GM21367 (cell line): ENCODE measurements around the gene AXIN2.

Experiments used
- ATAC-seq: cut with Tn5 transposase; IDR thresholded peaks from one replicate; pipeline ENCODE4 v1.9.1; 2021; ENCODE audit not compliant: unreplicated experiment

Gene AXIN2

DNA sequence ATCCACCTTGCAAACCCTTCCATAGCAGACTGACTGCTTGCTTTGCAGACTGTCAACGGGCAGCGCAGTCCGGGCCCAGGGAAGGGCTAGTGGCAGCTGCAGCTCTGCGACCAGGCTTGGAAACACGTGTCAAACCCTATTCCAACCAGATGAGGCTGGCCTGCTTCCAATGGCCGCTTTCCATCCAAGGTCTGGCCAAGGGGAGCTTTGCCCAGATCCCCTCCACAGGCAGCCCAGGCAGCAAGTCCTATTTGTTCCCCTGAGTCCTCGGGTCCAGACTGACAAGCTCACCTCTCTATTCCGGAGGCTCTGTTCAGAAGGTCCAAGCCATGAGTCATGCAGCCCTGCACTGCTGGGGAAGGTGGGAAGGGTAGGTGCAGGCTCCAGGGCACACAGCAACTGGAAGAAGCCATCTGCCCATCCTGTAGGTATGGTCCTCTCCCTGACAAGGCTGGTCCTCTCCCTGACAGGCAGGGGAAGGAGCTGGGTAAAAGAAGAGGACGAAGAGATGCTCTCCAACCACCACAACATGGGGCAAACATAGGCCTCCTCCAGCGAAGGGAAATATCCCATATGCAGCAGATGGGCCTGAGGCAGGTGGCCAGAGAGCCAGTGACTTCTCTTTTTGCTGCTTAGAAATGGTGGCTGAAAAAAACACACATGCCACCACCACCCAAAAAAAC lies 22.6 kb upstream of the AXIN2 start:
- ATAC-seq: no peak

- no peak for ATAC-seq
Observed at GRCh38 chr17:65576939-65577338, 15.5 kb upstream of the AXIN2 start.

GRCh38 chr17:65573282-65573602 lies 11.8 kb upstream of the AXIN2 start:
- ATAC-seq: no peak

- no peak for ATAC-seq
Observed at GRCh38 chr17:65572581-65573281, 11.3 kb upstream of the AXIN2 start.

DNA sequence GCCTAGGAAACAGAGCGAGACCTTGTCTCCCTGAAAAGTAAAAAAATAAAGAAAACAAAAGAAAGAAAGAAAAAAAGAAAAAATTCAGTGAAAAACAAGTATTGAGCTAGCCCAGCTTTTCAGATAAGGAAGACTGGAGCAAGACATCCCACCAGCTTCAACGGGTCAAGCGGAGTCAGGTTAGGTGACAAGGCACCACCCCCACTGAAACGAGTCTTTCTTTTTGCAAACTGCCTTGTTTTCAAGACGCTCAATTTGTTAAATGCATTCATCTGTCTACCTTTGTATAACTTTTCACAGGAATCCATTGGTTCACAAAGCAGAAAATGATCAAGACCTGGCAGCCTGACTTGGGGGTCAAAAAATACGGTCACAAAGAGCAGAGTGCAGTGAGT lies 10.7 kb upstream of the AXIN2 start:
- no peak for ATAC-seq

DNA sequence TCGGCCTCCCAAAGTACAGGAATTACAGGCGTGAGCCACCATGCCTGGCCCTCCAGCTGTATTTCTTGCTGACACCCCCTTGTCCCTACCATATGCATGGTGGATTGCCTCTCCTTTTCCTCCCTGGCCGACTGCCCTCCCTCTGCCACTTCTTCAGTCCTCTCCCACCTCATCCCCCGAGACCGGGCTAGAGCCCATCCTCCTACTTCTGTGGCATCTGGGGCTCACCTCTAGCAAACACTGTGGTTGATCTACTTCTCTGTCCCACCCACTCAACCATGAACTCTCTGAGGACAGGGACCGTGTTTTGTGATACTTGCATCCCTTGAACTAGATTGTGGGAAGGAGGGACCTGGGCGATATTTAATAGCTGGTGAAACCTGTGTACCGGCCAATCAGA lies 7.5 kb upstream of the AXIN2 start:
- no peak for ATAC-seq

DNA sequence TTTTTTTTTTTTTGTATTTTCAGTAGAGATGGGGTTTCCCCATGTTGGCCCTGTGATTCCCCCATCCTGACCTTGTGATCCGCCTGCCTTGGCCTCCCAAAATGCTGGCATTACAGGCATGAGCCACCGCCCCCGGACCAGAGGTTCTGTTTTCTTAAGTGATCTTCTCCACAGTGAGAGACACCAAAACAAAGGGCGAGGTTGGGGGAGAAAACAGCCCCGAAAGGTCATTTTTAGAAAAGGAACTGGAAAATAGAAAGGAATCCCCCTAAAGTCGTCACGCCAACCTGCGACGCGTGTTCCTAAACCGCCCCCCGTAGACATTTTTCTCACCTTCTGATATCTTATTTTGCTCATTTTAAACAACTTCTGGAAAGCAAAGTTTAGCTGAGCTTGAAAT lies 6.1 kb upstream of the AXIN2 start:
- no peak for ATAC-seq

GRCh38 chr17:65565559-65565958 lies 4.1 kb upstream of the AXIN2 start:
- ATAC-seq: no peak

DNA sequence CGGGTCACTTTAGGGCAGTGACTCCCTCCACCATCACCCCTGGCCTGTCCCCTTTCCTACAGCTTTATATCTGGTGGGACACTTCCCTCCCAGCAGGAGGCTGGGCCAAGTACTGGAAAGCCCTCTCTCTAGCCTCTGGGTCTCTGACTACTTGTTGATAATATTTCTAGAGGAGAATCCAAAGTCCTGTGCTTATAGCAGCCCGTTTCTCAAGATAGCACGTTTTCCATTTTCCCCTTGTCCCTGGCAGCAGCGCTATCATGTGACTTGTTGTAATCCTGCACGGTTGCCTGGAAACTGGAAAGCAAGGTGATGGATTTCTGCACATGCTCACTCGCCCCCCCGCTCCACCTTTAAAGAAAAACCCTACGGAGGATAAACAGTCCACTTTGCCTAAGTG lies 3.3 kb upstream of the AXIN2 start:
- ATAC-seq: no peak

- no peak for ATAC-seq
Observed at GRCh38 chr17:65562206-65562531, 721 bp upstream of the AXIN2 start.

- no peak for ATAC-seq
Observed at GRCh38 chr17:65560628-65561451, 608 bp downstream of the AXIN2 start.

DNA sequence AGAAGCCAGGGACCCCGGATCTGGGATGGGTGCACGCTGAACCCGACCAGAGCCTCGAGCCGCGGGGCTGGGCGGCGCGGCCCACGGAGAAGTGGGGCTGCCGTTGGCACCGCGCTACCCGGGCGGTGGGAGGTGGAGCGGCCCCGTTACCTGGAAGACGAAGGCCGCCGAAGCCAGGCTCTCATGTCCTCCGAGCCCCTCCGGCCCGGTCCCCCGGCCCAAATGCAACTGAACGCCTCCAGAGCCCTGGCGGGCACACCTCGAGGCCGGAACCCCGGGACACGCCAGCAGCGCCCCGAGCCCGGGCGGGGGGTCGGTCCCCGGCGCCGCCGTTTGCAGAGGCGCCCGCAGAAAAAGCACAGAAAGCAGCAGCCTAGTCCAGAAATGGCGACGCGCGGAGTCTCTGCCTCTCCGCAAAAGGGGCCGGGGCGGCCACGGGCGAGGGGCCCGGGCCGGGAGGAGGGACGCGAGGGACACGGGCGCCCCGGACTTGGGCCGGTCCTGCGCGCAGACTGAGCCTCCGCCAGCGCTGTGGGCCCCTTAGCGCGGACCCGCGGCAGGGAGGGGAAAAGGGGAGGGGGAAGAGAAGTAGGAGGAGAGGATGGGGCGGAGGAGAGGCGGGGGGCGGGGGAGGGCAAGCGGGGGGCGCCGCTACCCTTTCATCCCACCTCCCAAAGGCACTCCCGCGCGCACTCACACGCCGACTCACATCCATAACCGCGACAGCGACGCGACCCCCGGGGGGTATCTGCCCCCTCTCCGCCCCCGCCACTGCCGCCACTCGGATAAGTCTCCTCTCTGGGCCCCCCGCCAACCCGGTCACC lies 1.4 kb downstream of the AXIN2 start:
- no peak for ATAC-seq

DNA sequence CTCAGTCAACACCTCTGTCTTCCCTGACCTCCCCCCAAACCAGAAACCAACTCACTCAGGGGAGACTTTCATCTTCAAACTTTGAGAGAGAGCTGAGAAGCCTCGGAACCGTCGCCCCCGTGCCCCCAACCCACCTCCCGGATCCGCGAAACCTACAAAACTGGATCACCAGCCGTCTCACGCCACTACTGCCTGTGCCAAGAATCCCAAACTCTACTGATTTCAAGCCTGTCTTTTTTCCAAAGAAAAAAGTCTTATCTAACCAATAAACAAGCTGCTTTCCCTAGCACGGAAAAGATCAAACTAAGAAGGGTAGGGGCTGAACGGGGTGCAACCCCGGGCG lies 2.0 kb downstream of the AXIN2 start:
- ATAC-seq: no peak

- ATAC-seq: no peak
Observed at GRCh38 chr17:65558683-65559460, 2.6 kb downstream of the AXIN2 start.

DNA sequence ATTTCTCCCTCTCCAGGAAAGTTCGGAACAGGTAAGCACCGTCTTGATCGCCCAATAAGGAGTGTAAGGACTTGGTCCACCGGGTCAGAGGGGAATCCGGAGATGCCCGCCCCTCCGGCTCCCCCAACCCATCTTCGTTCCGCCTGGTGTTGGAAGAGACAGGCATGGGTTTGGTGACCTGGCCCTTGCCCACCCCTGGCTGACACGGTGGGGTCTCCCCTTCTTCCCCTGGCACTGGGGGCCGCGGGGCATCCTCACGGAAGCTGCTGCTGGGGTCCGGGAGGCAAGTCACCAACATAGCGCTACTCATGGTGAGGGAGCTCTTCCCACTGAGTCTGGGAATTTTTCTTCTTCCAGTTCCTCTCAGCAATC lies 3.2 kb downstream of the AXIN2 start:
- ATAC-seq: no peak

DNA sequence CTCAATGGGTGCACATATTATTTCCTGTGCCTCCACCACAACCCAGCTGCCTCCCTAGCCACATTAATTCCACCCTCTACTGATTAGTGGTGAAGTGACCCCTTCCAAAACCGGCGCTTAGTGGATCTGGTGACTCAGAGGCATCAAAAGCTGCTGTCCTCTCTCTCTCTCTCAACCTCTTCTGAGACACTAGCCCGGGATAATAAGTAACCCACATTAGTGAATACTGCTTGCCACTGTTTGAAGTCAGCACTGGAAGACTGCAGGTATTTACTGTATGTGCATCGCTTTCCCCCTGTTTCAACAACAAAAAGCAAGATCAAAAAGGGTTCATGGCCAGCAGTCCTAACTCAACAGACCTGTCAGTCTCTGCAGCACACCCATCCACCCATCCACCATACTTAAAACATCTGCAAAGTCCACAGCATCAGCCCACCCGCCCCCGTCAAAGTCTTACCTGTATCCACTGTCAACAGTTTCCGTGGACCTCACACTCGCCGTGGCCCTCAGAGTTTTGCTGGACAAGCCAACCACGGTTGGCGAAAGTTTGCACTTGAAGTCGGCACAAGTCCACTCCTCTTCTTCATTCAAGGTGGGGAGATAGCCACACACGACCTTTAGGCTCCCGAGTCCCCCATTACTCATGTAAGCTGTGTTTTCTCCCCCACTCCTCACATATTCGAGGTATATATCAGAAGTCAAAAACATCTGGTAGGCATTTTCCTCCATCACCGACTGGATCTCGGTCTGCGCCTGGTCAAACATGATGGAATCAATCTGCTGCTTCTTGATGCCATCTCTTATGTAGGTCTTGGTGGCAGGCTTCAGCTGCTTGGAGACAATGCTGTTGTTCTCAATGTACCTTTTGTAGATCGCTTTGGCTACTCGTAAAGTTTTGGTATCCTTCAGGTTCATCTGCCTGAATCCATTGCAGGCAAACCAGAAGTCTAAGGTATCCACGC lies 3.8 kb downstream of the AXIN2 start:
- no peak for ATAC-seq

- ATAC-seq: no peak
Observed at GRCh38 chr17:65556910-65557348, 4.5 kb downstream of the AXIN2 start.

DNA sequence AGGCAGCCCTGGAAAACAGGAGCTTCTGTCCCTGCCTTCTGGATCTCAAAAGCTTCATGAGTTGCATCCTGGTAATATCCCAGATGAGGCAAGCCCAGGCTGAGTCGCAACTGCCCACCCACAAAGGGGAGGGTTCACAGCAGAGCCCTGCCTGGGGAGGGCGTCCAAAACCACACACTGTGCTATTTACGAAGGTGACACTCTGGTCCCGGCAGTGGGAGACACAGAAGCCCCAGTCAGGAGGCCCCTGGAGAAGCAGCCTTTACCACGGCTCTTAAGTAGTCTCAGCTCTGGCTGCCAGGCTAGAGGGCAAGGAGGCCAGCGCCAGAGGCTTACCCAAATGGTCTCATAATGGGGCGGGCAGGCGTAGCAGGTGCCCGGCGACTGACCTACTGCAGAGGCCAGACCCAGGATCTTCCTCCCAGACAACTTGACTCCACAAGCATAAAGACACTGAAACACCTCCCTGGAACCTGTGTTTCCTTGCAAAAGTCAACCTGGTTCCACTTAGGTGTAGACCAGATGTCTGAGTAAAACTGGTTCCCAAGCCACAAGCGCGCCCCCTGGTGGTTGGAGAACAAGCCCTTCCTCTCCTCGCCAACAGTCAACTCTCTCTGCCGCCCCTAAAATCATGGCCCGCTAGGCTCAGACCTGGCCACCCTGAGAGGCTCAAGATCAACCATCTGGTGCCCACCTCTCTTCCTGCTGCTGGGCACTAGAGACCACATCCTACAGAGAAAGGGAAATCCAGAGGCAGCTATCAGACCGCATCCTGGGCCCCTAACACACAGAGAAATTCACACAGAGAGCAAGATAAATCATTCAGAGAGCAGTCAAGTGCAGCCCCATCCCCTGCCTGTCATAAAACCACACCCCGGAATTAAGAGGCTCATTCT lies 5.2 kb downstream of the AXIN2 start:
- ATAC-seq: no peak
